ENCODE measurements around the gene AKAP9. TPM values are rescaled to one million over a fixed set of nuclear protein-coding genes. Genes with fewer than 3 reads are reported as not detected.
A peak's percentile ranks its signal among the peaks of the same experiment; 100 is the strongest.
"Not testable (repeated sequence)": the region's sequence is repeated elsewhere in the genome, so short reads cannot be mapped to it uniquely, and the experiment has no call there.

AKAP9 gene
- total and polyA plus RNA-seq, 4 donors: 14.6 to 97.7 (median 57.0) TPM

GRCh38 chr7:92135052-92135889 lies 194.6 kb downstream of the AKAP9 start:
- Histone ChIP-seq H3K4me3 (ENCODE audit: low read depth in 1 of 3, low read length in 3 of 3) (peak overlapping the region; percentile 71 to 93 (median 93)), H3K4me1 (ENCODE audit: control insufficient read depth in 4 of 4, insufficient read depth in 4 of 4, low read length in 3 of 4) (peaks cover 1 to 25% (median 13%) of the 10 kb centered on the region in 4 donors), H3K36me3 (ENCODE audit: control insufficient read depth in 4 of 4, insufficient read depth in 3 of 4, low read depth in 1 of 4, low read length in 3 of 4) (peaks cover 2 to 5% (median 3%) of the 10 kb centered on the region in 4 donors), H3K27me3 (ENCODE audit: control insufficient read depth in 4 of 4, insufficient read depth in 4 of 4, low read length in 3 of 4) (no peaks in the 10 kb centered on the region), H3K9ac (ENCODE audit: low read depth in 1 of 2, low read length in 2 of 2) (peak overlapping the region; percentile 88 to 92), H3K27ac (ENCODE audit: low read depth in 1 of 2, low read length in 2 of 2) (peak overlapping the region; percentile 91 to 97), H3K9me3 (ENCODE audit: control insufficient read depth in 4 of 4, low read length in 3 of 4) (no peaks in the 10 kb centered on the region)
- peak; percentile 57 for TF ChIP-seq YY1 (IDR thresholded peaks at IDR 0.05)
- peak; percentile 11 for TF ChIP-seq TAF1 (conservative IDR thresholded peaks at IDR 0.05)
- TF ChIP-seq FOXA1 (IDR thresholded peaks at IDR 0.05): no peak
- TF ChIP-seq JUND (IDR thresholded peaks at IDR 0.05): no peak
- TF ChIP-seq EGR1 (IDR thresholded peaks at IDR 0.05; ENCODE audit: low read depth in 2 of 2): no peak
- peak; percentile 4 for TF ChIP-seq REST (IDR thresholded peaks at IDR 0.05)
- 21% methylated on average over 21 of the region's 21 CpGs for WGBS
- DNase-seq (ENCODE audit: low spot score): no peak

GRCh38 chr7:92137557-92137956 lies 196.9 kb downstream of the AKAP9 start:
- WGBS: 59% methylated on average over 2 of the region's 2 CpGs
- Histone ChIP-seq H3K27ac (ENCODE audit: low read depth in 1 of 2, low read length in 2 of 2) (no peak overlapping the region), H3K36me3 (ENCODE audit: control insufficient read depth in 4 of 4, insufficient read depth in 3 of 4, low read depth in 1 of 4, low read length in 3 of 4) (no peaks in the 10 kb centered on the region), H3K27me3 (ENCODE audit: control insufficient read depth in 4 of 4, insufficient read depth in 4 of 4, low read length in 3 of 4) (no peaks in the 10 kb centered on the region), H3K9ac (ENCODE audit: low read depth in 1 of 2, low read length in 2 of 2) (no peak overlapping the region), H3K9me3 (ENCODE audit: control insufficient read depth in 4 of 4, low read length in 3 of 4) (no peaks in the 10 kb centered on the region), H3K4me1 (ENCODE audit: control insufficient read depth in 4 of 4, insufficient read depth in 4 of 4, low read length in 3 of 4) (peaks cover 0 to 6% (median under 1%) of the 10 kb centered on the region in 4 donors), H3K4me3 (ENCODE audit: low read depth in 1 of 3, low read length in 3 of 3) (no peak overlapping the region)
- TF ChIP-seq FOXA2 (IDR thresholded peaks at IDR 0.05) (no peak), RXRA (IDR thresholded peaks at IDR 0.05) (no peak), TAF1 (conservative IDR thresholded peaks at IDR 0.05) (no peak), CTCF (IDR thresholded peaks at IDR 0.05; ENCODE audit: low read depth, low read length, missing input control) (no peak), JUND (IDR thresholded peaks at IDR 0.05) (no peak), FOXA1 (IDR thresholded peaks at IDR 0.05) (no peak)
- no peak for DNase-seq (ENCODE audit: low spot score)

- no peaks in the 10 kb centered on the region for H3K4me1 ChIP-seq (ENCODE audit: control insufficient read depth in 4 of 4, insufficient read depth in 4 of 4, low read length in 3 of 4)
- H3K4me3 ChIP-seq (ENCODE audit: low read depth in 1 of 3, low read length in 3 of 3): no peak overlapping the region
- H3K9me3 ChIP-seq (ENCODE audit: control insufficient read depth in 4 of 4, low read length in 3 of 4): no peaks in the 10 kb centered on the region
- no peak overlapping the region for H3K9ac ChIP-seq (ENCODE audit: low read depth in 1 of 2, low read length in 2 of 2)
- TF ChIP-seq YY1 (IDR thresholded peaks at IDR 0.05): no peak
- TF ChIP-seq HNF4A (conservative IDR thresholded peaks at IDR 0.05): no peak
- TF ChIP-seq SP1 (IDR thresholded peaks at IDR 0.05): no peak
- 95% methylated on average over 7 of the region's 7 CpGs for WGBS
- no peak overlapping the region for H3K27ac ChIP-seq (ENCODE audit: low read depth in 1 of 2, low read length in 2 of 2)
- no peaks in the 10 kb centered on the region for H3K36me3 ChIP-seq (ENCODE audit: control insufficient read depth in 4 of 4, insufficient read depth in 3 of 4, low read depth in 1 of 4, low read length in 3 of 4)
- no peaks in the 10 kb centered on the region for H3K27me3 ChIP-seq (ENCODE audit: control insufficient read depth in 4 of 4, insufficient read depth in 4 of 4, low read length in 3 of 4)
- DNase-seq (ENCODE audit: low spot score): no peak
Measured at GRCh38 chr7:92141161-92141560, 200.5 kb downstream of the AKAP9 start.

GRCh38 chr7:92142791-92143190 lies 202.1 kb downstream of the AKAP9 start:
- H3K27me3 ChIP-seq (ENCODE audit: control insufficient read depth in 4 of 4, insufficient read depth in 4 of 4, low read length in 3 of 4); H3K4me1 ChIP-seq (ENCODE audit: control insufficient read depth in 4 of 4, insufficient read depth in 4 of 4, low read length in 3 of 4); H3K9ac ChIP-seq (ENCODE audit: low read depth in 1 of 2, low read length in 2 of 2); DNase-seq (ENCODE audit: low spot score); H3K4me3 ChIP-seq (ENCODE audit: low read depth in 1 of 3, low read length in 3 of 3); H3K9me3 ChIP-seq (ENCODE audit: control insufficient read depth in 4 of 4, low read length in 3 of 4); H3K27ac ChIP-seq (ENCODE audit: low read depth in 1 of 2, low read length in 2 of 2); H3K36me3 ChIP-seq (ENCODE audit: control insufficient read depth in 4 of 4, insufficient read depth in 3 of 4, low read depth in 1 of 4, low read length in 3 of 4): not testable (repeated sequence)
- 91% methylated on average over 9 of the region's 9 CpGs for WGBS

- not testable (repeated sequence) for H3K36me3 ChIP-seq (ENCODE audit: control insufficient read depth in 4 of 4, insufficient read depth in 3 of 4, low read depth in 1 of 4, low read length in 3 of 4); H3K4me1 ChIP-seq (ENCODE audit: control insufficient read depth in 4 of 4, insufficient read depth in 4 of 4, low read length in 3 of 4); DNase-seq (ENCODE audit: low spot score); H3K27me3 ChIP-seq (ENCODE audit: control insufficient read depth in 4 of 4, insufficient read depth in 4 of 4, low read length in 3 of 4); H3K9me3 ChIP-seq (ENCODE audit: control insufficient read depth in 4 of 4, low read length in 3 of 4); H3K4me3 ChIP-seq (ENCODE audit: low read depth in 1 of 3, low read length in 3 of 3); H3K9ac ChIP-seq (ENCODE audit: low read depth in 1 of 2, low read length in 2 of 2); H3K27ac ChIP-seq (ENCODE audit: low read depth in 1 of 2, low read length in 2 of 2)
- WGBS: 95% methylated on average over 50 of the region's 50 CpGs
Measured at GRCh38 chr7:92143192-92143880, 202.7 kb downstream of the AKAP9 start.
